Measurements from ENCODE around the gene RASSF3.

The RASSF3 gene

GRCh38 chr12:64706306-64706705 lies 96.0 kb downstream of the RASSF3 start:
- no peak for DNase-seq (ENCODE audit: low read depth)
- in situ Hi-C loops (cut with HindIII; ENCODE audit: low sequenced_read_pairs), result no loop called here
- TF ChIP-seq CTCF (IDR thresholded peaks at IDR 0.05; ENCODE audit: low read depth, low read length, missing control alignments), result no peak
- H3K4me3 ChIP-seq (ENCODE audit: low read depth, low read length), result no peak overlapping the region

- DNase-seq (ENCODE audit: low read depth), result no peak
- in situ Hi-C loops (cut with HindIII; ENCODE audit: low sequenced_read_pairs), result no loop called here
- no peak overlapping the region for H3K4me3 ChIP-seq (ENCODE audit: low read depth, low read length)
- TF ChIP-seq CTCF (IDR thresholded peaks at IDR 0.05; ENCODE audit: low read depth, low read length, missing control alignments), result no peak
Measured at GRCh38 chr12:64706857-64707256, 96.6 kb downstream of the RASSF3 start.

- H3K4me3 ChIP-seq (ENCODE audit: low read depth, low read length), result no peak overlapping the region
- no peak for TF ChIP-seq CTCF (IDR thresholded peaks at IDR 0.05; ENCODE audit: low read depth, low read length, missing control alignments)
- in situ Hi-C loops (cut with HindIII; ENCODE audit: low sequenced_read_pairs), result no loop called here
- no peak for DNase-seq (ENCODE audit: low read depth)
Measured at GRCh38 chr12:64707362-64707761, 97.1 kb downstream of the RASSF3 start.

- no peak for TF ChIP-seq CTCF (IDR thresholded peaks at IDR 0.05; ENCODE audit: low read depth, low read length, missing control alignments)
- no peak overlapping the region for H3K4me3 ChIP-seq (ENCODE audit: low read depth, low read length)
- no peak for DNase-seq (ENCODE audit: low read depth)
- in situ Hi-C loops (cut with HindIII; ENCODE audit: low sequenced_read_pairs), result no loop called here
Measured at GRCh38 chr12:64707926-64708325, 97.6 kb downstream of the RASSF3 start.

GRCh38 chr12:64709429-64709828 lies 99.1 kb downstream of the RASSF3 start:
- no peak for DNase-seq (ENCODE audit: low read depth)
- no peak for TF ChIP-seq CTCF (IDR thresholded peaks at IDR 0.05; ENCODE audit: low read depth, low read length, missing control alignments)
- in situ Hi-C loops (cut with HindIII; ENCODE audit: low sequenced_read_pairs), result no loop called here
- H3K4me3 ChIP-seq (ENCODE audit: low read depth, low read length), result no peak overlapping the region

- in situ Hi-C loops (cut with HindIII; ENCODE audit: low sequenced_read_pairs), result no loop called here
Measured at GRCh38 chr12:64713376-64713775, 103.1 kb downstream of the RASSF3 start.

More at GRCh38 chr12:64713376-64713775, 103.1 kb downstream of the RASSF3 start:
- H3K4me3 ChIP-seq (ENCODE audit: low read depth, low read length), result no peak overlapping the region
- no peak for DNase-seq (ENCODE audit: low read depth)
- TF ChIP-seq CTCF (IDR thresholded peaks at IDR 0.05; ENCODE audit: low read depth, low read length, missing control alignments), result no peak
